DND-41 (cell line): ENCODE measurements around the gene DCLK3.

ENCODE experiments used
- ATAC-seq: fragments of 200-7000 bp; cut with Tn5 transposase; 3 replicates; pipeline ENCODE4 v1.9.1; 2021; ENCODE audit warnings: low read depth; ENCODE audit not compliant: insufficient read depth
- DNase-seq: peaks from one replicate; pipeline ENCODE4 v3.0.0-alpha.2; 2020
- H2AFZ ChIP-seq: 2 replicates; pipeline ENCODE4 v1.6.0; 2012; ENCODE audit warnings: low read depth, low read length
- H3K27ac ChIP-seq: 2 replicates; pipeline ENCODE4 v1.5.1; 2012; ENCODE audit warnings: low read length, inconsistent platforms
- H3K27me3 ChIP-seq: fragments of 200-600 bp; sonication (generic); 2 replicates; pipeline ENCODE4 v1.6.0; 2012; ENCODE audit warnings: low read length, mild to moderate bottlenecking, inconsistent platforms; ENCODE audit not compliant: insufficient read depth, poor library complexity
- H3K36me3 ChIP-seq: 2 replicates; pipeline ENCODE4 v1.5.1; 2012; ENCODE audit warnings: low read length, inconsistent platforms; ENCODE audit not compliant: insufficient read depth
- H3K4me1 ChIP-seq: 2 replicates; pipeline ENCODE4 v1.5.1; 2012; ENCODE audit warnings: mild to moderate bottlenecking, low read length; ENCODE audit not compliant: insufficient read depth
- H3K4me2 ChIP-seq: 2 replicates; pipeline ENCODE4 v1.6.0; 2012; ENCODE audit warnings: mild to moderate bottlenecking, moderate library complexity, low read length, inconsistent platforms; ENCODE audit not compliant: insufficient read depth
- H3K4me3 ChIP-seq, 2 experiments: fragments of 200-600 bp in 1 of 2; shearing (Covaris generic) in 1 of 2; 2 replicates each; pipeline ENCODE4 v1.5.1; 2012 to 2016; ENCODE audit warnings: inconsistent platforms in 2 of 2, low read length in 2 of 2, mild to moderate bottlenecking in 2 of 2, low read depth in 1 of 2, moderate library complexity in 1 of 2
- H3K79me2 ChIP-seq: 2 replicates; pipeline ENCODE4 v1.6.0; 2012; ENCODE audit warnings: low read length, inconsistent platforms; ENCODE audit not compliant: insufficient read depth
- H3K9ac ChIP-seq: 2 replicates; pipeline ENCODE4 v1.6.0; 2012; ENCODE audit warnings: low read depth, mild to moderate bottlenecking, inconsistent platforms, low read length, moderate library complexity
- H3K9me3 ChIP-seq: 2 replicates; pipeline ENCODE4 v1.5.1; 2012; ENCODE audit warnings: low read length, moderate library complexity, mild to moderate bottlenecking, inconsistent platforms; ENCODE audit not compliant: insufficient read depth, severe bottlenecking
- H4K20me1 ChIP-seq: 2 replicates; pipeline ENCODE4 v1.6.0; 2012; ENCODE audit warnings: low read length; ENCODE audit not compliant: insufficient read depth
- EZH2 ChIP-seq: IDR thresholded peaks from 3 replicates; pipeline ENCODE4 v1.6.1; 2012; ENCODE audit warnings: borderline replicate concordance, low read depth, mild to moderate bottlenecking, moderate library complexity, low read length, inconsistent platforms; ENCODE audit not compliant: severe bottlenecking
- TF ChIP-seq, protein P1 (sequence below): IDR thresholded peaks from 2 replicates; pipeline ENCODE4 v1.5.1; 2012; ENCODE audit warnings: borderline replicate concordance, low read length, moderate library complexity, mild to moderate bottlenecking; ENCODE audit not compliant: poor library complexity, severe bottlenecking; ENCODE audit errors: extremely low read depth

The DCLK3 gene

DNA sequence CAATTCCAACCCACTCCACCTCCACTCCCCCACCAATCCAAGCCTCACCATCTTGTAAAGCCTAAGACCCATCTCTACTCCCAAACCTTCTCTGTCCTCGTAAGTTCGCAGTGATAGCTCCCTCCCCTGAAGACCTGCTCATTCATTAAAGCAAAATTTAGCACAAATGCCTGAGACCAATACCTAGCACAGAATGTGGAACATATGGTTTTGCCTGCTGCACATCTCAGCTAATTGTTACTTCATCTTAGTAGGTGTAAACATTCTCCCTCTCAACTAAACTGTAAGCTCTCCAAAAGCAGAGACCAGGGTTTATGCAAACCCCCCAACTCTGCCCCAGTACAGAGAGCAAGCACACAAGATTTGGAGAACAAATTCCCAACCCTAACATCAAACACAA lies 20.5 kb downstream of the DCLK3 start:
- DNase-seq: no peak
- TF ChIP-seq, protein P1, sequence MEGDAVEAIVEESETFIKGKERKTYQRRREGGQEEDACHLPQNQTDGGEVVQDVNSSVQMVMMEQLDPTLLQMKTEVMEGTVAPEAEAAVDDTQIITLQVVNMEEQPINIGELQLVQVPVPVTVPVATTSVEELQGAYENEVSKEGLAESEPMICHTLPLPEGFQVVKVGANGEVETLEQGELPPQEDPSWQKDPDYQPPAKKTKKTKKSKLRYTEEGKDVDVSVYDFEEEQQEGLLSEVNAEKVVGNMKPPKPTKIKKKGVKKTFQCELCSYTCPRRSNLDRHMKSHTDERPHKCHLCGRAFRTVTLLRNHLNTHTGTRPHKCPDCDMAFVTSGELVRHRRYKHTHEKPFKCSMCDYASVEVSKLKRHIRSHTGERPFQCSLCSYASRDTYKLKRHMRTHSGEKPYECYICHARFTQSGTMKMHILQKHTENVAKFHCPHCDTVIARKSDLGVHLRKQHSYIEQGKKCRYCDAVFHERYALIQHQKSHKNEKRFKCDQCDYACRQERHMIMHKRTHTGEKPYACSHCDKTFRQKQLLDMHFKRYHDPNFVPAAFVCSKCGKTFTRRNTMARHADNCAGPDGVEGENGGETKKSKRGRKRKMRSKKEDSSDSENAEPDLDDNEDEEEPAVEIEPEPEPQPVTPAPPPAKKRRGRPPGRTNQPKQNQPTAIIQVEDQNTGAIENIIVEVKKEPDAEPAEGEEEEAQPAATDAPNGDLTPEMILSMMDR: no peak
- TF ChIP-seq EZH2: no peak

DNA sequence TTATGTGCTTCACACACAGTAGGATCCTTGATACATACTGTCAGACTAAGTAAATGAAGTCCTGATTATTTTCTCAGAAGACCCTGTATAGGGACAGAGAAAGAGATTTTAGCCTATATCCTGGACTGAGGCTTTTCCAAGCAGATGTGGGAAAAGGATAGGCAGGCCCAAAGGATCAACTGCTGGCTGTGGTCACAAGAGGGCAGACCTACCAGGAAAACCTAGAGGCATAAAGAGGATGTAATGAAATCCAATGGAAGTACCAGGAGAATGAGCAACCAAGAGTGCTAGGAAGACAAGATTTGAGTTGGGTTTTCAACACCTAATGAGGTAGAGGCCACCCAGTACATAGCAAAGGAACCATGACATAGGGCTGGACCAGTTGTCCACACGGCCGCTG lies 23.1 kb downstream of the DCLK3 start:
- Histone ChIP-seq H3K27me3 (no peaks in the 10 kb centered on the region), H4K20me1 (no peaks in the 10 kb centered on the region), H3K4me3 (no peak overlapping the region), H3K79me2 (no peaks in the 10 kb centered on the region), H2AFZ (no peak overlapping the region), H3K9me3 (no peaks in the 10 kb centered on the region), H3K4me1 (peaks cover 41% of the 10 kb centered on the region), H3K9ac (peak overlapping the region; percentile 0; the same call in 1 of the 2 replicates), H3K4me2 (peak overlapping the region; percentile 13; the same call in 1 of the 2 replicates), H3K36me3 (no peaks in the 10 kb centered on the region), H3K27ac (peak overlapping the region; percentile 55)
- TF ChIP-seq, protein P1: peak; percentile 43
- no peak for TF ChIP-seq EZH2
- no peak for DNase-seq
- ATAC-seq: peak; percentile 4; the same call in 1 of the 3 replicates

More for the DNA sequence above, 20.5 kb downstream of the DCLK3 start:
- H3K4me3 ChIP-seq: no peak overlapping the region
- H3K4me2 ChIP-seq: no peak overlapping the region
- H3K9me3 ChIP-seq: peaks cover 2% of the 10 kb centered on the region
- H4K20me1 ChIP-seq: no peaks in the 10 kb centered on the region
- no peaks in the 10 kb centered on the region for H3K27me3 ChIP-seq
- H3K9ac ChIP-seq: no peak overlapping the region
- H3K36me3 ChIP-seq: no peaks in the 10 kb centered on the region
- H2AFZ ChIP-seq: no peak overlapping the region
- no peak overlapping the region for H3K27ac ChIP-seq
- no peak for ATAC-seq
- peaks cover 29% of the 10 kb centered on the region for H3K4me1 ChIP-seq
- no peaks in the 10 kb centered on the region for H3K79me2 ChIP-seq

DNA sequence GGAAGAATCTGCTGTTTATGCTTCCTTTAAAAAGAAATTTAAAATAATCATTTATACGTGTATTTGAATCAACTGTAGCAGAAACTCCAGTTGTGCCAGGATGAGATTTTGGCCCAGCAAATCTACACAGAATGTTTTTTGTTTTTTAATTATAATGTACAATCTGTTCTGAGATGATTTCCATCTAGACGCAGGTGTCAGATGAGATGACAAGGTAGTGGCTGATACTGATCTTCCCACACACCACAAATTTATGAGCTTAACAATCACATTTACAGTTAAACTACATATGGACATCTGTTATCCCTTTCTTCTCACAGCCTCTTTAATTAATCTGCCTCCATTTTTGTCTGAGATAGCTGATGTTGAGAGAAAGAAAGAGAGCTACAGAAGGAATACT lies 23.6 kb downstream of the DCLK3 start:
- TF ChIP-seq EZH2: no peak
- TF ChIP-seq, protein P1: no peak
- no peak overlapping the region for H3K4me2 ChIP-seq
- ATAC-seq: peak; percentile 89
- 0 out of 2 replicates have a peak overlapping the region, but pooled peaks have one; percentile 0 for H3K9ac ChIP-seq
- no peaks in the 10 kb centered on the region for H3K36me3 ChIP-seq
- DNase-seq: peak; percentile 20
- peak overlapping the region; percentile 55 for H3K27ac ChIP-seq
- H2AFZ ChIP-seq: no peak overlapping the region
- H3K4me3 ChIP-seq: no peak overlapping the region
- no peaks in the 10 kb centered on the region for H3K79me2 ChIP-seq
- H4K20me1 ChIP-seq: no peaks in the 10 kb centered on the region
- no peaks in the 10 kb centered on the region for H3K9me3 ChIP-seq
- H3K4me1 ChIP-seq: peaks cover 44% of the 10 kb centered on the region
- no peaks in the 10 kb centered on the region for H3K27me3 ChIP-seq
